WERI-Rb-1 (cell line): ENCODE data around the gene BHMT2.
A peak's percentile ranks its signal among the peaks of the same experiment; 100 is the strongest.

ENCODE experiments used
- DNase-seq: peaks from one replicate; pipeline ENCODE4 v3.0.0-alpha.2; 2020
- H3K27ac ChIP-seq: fragments of 250-450 bp; sonication (Bioruptor Pico); 2 replicates; pipeline ENCODE4 v1.5.1; 2020; ENCODE audit warnings: mild to moderate bottlenecking, moderate library complexity
- H3K27me3 ChIP-seq: fragments of 250-450 bp; sonication (Bioruptor Pico); 2 replicates; pipeline ENCODE4 v1.5.1; 2021; ENCODE audit warnings: mild to moderate bottlenecking, low read depth, moderate library complexity; ENCODE audit not compliant: insufficient read depth, severe bottlenecking
- H3K36me3 ChIP-seq: fragments of 250-450 bp; sonication (Bioruptor Pico); 2 replicates; pipeline ENCODE4 v1.5.1; 2020; ENCODE audit warnings: mild to moderate bottlenecking, moderate library complexity
- H3K4me3 ChIP-seq: 2 replicates; pipeline ENCODE4 v1.5.1; 2011; ENCODE audit warnings: low read depth, mild to moderate bottlenecking, control low read depth, low read length
- H3K9me3 ChIP-seq: fragments of 250-450 bp; sonication (Bioruptor Pico); 2 replicates; pipeline ENCODE4 v1.5.1; 2021; ENCODE audit warnings: mild to moderate bottlenecking, moderate library complexity; ENCODE audit not compliant: severe bottlenecking
- TF ChIP-seq, protein P1 (sequence below): IDR thresholded peaks from 2 replicates; pipeline ENCODE4 v1.5.1; 2011; ENCODE audit warnings: low read depth, mild to moderate bottlenecking, control low read depth, inconsistent platforms, low read length

BHMT2 gene

DNA sequence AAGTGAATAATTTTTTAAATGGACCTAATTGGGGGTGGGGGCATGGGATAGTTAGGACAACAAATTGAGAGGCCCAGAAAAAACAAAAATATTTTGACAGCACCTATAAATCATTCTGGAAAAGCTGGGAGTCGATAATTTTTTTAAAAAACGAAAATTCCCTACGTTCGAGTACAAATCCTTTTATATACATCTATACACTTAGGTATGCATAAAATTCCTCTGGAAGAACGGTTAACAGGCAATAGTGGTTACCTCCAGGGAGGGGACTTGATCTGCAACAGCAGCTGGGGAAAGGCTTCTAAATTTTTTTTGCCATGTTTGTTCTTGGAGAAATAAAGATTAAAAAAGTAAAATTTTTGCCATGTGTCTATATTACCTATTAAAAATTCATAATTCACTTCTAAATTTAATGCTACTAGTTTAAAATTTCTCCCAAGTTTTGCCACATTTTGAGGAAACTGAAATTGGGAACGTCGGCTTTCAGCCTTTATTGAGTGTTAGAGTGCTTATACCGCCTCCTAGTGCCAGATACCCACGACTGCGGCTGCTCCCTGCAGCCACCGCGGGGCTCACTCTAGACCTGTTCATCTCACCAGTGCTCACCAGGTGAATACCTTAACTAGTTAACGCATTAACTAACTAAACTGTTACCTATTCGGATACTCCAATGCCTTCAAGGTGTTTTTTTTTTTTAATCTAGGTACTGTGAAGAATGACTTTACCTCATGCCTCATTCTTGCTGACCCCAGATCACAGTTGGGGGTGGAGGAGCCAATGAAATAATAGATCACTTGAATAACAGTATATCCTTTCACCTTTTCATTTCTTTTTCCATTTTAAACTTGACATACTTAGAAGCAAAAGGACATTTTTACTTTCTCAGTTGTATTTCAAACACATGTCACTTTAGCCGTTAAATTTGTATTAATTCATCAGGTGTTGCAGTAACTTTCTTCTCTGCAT lies 40.2 kb downstream of the BHMT2 start:
- Histone ChIP-seq H3K9me3 (no peaks in the 10 kb centered on the region), H3K27ac (no peak overlapping the region), H3K4me3 (no peak overlapping the region), H3K27me3 (no peaks in the 10 kb centered on the region), H3K36me3 (no peaks in the 10 kb centered on the region)
- TF ChIP-seq, protein P1, sequence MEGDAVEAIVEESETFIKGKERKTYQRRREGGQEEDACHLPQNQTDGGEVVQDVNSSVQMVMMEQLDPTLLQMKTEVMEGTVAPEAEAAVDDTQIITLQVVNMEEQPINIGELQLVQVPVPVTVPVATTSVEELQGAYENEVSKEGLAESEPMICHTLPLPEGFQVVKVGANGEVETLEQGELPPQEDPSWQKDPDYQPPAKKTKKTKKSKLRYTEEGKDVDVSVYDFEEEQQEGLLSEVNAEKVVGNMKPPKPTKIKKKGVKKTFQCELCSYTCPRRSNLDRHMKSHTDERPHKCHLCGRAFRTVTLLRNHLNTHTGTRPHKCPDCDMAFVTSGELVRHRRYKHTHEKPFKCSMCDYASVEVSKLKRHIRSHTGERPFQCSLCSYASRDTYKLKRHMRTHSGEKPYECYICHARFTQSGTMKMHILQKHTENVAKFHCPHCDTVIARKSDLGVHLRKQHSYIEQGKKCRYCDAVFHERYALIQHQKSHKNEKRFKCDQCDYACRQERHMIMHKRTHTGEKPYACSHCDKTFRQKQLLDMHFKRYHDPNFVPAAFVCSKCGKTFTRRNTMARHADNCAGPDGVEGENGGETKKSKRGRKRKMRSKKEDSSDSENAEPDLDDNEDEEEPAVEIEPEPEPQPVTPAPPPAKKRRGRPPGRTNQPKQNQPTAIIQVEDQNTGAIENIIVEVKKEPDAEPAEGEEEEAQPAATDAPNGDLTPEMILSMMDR = peak; percentile 79
- peak; percentile 44 for DNase-seq

DNA sequence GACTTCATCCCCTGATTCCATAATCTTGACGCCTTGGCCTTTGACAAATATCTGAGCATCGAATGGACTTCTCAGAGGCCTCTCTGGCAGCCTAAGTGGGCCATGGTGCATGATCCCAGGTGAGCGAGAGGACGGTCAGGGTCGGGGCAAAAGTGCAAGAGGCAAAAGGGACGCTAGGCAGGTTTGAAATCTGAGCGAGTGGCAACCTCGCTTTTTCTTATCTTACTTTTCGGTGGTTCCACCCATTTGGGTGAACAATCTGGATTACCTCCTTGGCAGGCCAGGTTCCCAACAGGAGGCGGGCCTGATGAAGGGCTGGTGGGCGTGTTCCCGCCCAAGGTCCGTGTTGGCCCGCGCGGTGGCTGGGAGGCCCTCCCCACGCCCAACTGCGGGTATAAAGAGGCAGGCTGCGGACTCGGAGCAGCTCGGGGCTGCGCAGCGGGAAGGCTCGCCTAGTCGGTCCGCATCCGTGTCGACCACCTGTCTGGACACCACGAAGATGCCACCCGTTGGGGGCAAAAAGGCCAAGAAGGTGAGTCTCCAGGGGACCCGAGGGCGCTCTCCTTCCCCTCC lies 41.9 kb downstream of the BHMT2 start, which contains the start of gene BHMT:
Gene BHMT (plus strand): TSS at position 423 of the 573 bp plus-strand sequence. CDS start 77 bp downstream, at position 500.
- Histone ChIP-seq H3K9me3 (no peaks in the 10 kb centered on the region), H3K4me3 (no peak within 1 kb of the TSS), H3K36me3 (no peaks in the 10 kb centered on the region), H3K27me3 (no peaks in the 10 kb centered on the region), H3K27ac (no peak within 1 kb of the TSS)
- TF ChIP-seq, protein P1 = no peak
- no peak for DNase-seq

DNA sequence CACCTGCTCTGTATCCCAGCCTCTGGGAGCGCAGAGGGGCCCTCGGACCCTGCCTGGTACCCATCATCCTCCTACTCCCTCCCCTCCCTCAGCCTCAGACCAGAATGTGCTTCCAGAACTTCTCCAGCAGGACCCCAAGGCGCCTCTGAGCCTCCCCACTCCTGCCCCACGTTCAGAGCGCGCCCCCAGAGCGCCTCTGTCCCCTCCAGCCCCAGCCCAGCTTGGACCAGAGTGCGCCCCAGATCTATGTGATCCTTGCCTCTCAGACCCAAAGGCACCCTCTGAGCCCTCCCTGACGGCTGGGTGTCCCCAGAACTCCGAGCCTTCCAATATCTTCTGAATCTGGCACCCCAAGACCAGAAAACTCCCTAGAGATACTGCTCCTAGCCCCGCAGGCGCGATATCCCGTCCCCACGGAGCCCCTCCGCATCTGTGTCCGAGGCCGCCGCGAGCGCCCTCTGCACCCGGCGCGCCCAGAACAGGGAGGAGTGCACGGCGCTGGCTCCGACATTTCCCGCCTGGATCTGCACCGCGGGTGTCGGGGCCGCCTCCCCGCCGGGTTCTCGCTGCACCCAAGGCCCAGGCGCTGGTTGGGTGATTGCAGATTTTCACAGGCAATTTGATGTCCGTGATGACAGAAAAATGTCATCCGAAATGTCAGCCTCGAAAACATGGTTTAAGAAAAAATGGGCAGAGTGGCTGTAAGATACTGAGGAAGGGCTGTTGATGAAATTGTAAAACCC lies 42.6 kb downstream of the BHMT2 start:
- Histone ChIP-seq H3K9me3 (no peaks in the 10 kb centered on the region), H3K36me3 (no peaks in the 10 kb centered on the region), H3K27me3 (no peaks in the 10 kb centered on the region), H3K27ac (no peak overlapping the region), H3K4me3 (no peak overlapping the region)
- no peak for DNase-seq
- TF ChIP-seq, protein P1 = no peak

DNA sequence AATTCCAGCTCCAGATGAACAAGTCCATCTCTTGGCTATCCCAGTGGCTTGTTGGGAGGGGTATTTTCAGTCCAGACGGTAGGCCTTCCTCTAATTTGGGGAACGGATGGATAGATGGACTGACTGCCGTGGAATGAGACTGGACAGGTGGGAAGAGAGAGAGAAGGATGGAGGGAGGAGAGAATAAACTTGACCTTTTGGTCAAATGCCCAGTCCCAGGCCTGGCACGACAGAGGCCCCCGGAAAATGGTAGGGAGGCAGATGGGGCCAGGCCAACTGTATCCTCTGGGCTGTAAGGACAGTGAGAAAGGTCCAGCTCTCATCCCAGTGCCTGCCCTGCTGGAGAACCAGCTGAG lies 43.1 kb downstream of the BHMT2 start:
- H3K27ac ChIP-seq = no peak overlapping the region
- no peak for DNase-seq
- no peak overlapping the region for H3K4me3 ChIP-seq
- no peaks in the 10 kb centered on the region for H3K27me3 ChIP-seq
- H3K36me3 ChIP-seq = no peaks in the 10 kb centered on the region
- TF ChIP-seq, protein P1 = no peak
- no peaks in the 10 kb centered on the region for H3K9me3 ChIP-seq

DNA sequence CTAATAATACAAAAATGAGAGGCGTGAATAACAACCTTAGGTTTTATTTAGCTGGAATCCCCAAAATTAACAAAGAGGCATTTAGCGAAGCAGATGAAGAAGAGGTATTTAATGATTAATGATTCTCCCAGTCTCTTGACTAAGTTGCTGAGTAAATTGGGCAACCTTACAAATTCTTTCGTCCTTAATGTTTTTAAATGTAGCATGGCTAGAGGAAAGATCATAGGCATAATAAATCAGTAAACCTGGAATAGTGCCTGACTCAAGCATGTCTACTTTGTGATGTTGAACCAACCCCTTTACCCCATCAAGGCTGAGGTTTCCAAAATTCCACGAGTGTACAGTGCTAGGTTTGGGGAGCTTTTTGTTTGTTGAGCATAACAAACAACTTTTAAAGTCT lies 49.9 kb downstream of the BHMT2 start:
- DNase-seq = no peak
- TF ChIP-seq, protein P1 = no peak
- Histone ChIP-seq H3K9me3 (no peaks in the 10 kb centered on the region), H3K4me3 (no peak overlapping the region), H3K27me3 (no peaks in the 10 kb centered on the region), H3K27ac (no peak overlapping the region), H3K36me3 (no peaks in the 10 kb centered on the region)
